B cell (primary cell): Measurements from ENCODE around the gene PLA2G5.

Experiments used
- CTCF ChIP-seq: fragments of 200-600 bp; IDR thresholded peaks from one replicate; pipeline ENCODE4 v1.8.0; 2022; ENCODE audit warnings: antibody characterized with exemption, mild to moderate bottlenecking
- EZH2 ChIP-seq: IDR thresholded peaks from 2 replicates; pipeline ENCODE4 v1.6.1; 2012; ENCODE audit warnings: borderline replicate concordance, low read depth, mild to moderate bottlenecking, moderate library complexity, low read length; ENCODE audit not compliant: insufficient read depth, poor library complexity, severe bottlenecking

GRCh38 chr1:20028726-20029125 is 41.3 kb upstream of the PLA2G5 start:
- TF ChIP-seq EZH2 (no peak), CTCF (no peak)
